ENCODE data around the gene DACT3. TPM values are rescaled to one million over a fixed set of nuclear protein-coding genes. Genes with fewer than 3 reads are reported as not detected.

Gene DACT3
- total RNA-seq, 4 donors from 2014 or later: 0.31 to 0.79 (median 0.52) TPM

DNA sequence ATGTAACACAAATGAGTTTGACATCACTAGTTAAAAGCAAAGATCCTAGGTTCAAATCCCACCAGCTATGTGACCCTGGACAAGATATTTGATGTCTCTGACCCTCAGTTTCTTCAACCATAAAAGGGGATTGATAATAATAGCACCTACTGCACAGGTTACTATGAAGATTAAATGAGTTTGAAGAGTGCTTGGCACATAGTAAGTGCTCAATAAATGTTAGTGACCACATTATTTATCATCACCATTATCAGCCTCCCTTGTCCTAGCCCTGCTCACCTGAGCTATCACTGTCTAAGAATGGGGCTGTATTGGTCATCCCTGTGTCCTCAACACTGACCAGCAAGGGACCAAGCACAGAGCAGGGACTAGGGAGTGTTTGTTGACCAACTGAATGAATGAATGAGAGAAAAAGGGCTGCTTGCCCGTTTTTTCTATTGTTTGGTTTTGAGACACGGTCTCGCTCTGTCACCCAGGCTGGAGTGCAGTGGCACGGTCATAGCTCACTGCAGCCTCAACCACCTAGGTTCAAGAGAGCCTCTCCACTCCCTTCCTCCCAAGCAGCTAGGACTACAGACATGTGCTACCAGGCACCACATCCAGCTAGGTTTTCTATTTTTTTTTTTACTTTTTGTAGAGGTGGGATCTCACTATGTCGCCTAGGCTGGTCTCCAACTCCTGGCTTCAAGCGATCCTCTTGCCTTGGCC lies 26.6 kb upstream of the DACT3 start:
- ATAC-seq (ENCODE audit: low FRiP score): no peak
- TF ChIP-seq, protein P1, sequence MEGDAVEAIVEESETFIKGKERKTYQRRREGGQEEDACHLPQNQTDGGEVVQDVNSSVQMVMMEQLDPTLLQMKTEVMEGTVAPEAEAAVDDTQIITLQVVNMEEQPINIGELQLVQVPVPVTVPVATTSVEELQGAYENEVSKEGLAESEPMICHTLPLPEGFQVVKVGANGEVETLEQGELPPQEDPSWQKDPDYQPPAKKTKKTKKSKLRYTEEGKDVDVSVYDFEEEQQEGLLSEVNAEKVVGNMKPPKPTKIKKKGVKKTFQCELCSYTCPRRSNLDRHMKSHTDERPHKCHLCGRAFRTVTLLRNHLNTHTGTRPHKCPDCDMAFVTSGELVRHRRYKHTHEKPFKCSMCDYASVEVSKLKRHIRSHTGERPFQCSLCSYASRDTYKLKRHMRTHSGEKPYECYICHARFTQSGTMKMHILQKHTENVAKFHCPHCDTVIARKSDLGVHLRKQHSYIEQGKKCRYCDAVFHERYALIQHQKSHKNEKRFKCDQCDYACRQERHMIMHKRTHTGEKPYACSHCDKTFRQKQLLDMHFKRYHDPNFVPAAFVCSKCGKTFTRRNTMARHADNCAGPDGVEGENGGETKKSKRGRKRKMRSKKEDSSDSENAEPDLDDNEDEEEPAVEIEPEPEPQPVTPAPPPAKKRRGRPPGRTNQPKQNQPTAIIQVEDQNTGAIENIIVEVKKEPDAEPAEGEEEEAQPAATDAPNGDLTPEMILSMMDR (IDR thresholded peaks at IDR 0.05): no peak
- no peak for DNase-seq (ENCODE audit: low spot score)

DNA sequence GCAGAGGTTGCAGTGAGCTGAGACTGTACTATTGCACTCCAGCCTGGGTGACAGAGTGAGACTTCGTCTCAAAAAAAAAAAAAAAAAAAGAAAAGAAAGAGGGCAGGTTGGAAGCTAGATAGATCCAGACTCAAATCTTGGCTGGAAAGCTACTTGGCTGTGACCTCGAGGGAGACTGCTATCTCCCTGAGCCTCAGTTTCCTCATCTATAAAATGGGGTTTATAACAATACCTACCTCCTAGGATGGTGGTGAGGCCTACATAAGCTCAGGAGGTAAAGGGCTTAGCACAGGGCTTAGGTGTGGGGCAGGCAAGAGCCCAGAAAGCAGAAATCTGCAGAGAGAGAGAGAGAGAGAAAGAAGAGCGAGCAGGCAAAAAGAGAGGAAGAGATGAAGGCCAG lies 24.2 kb upstream of the DACT3 start:
- ATAC-seq (ENCODE audit: low FRiP score) (no peak), DNase-seq (ENCODE audit: low spot score) (no peak)
- TF ChIP-seq, protein P1 (IDR thresholded peaks at IDR 0.05): no peak

DNA sequence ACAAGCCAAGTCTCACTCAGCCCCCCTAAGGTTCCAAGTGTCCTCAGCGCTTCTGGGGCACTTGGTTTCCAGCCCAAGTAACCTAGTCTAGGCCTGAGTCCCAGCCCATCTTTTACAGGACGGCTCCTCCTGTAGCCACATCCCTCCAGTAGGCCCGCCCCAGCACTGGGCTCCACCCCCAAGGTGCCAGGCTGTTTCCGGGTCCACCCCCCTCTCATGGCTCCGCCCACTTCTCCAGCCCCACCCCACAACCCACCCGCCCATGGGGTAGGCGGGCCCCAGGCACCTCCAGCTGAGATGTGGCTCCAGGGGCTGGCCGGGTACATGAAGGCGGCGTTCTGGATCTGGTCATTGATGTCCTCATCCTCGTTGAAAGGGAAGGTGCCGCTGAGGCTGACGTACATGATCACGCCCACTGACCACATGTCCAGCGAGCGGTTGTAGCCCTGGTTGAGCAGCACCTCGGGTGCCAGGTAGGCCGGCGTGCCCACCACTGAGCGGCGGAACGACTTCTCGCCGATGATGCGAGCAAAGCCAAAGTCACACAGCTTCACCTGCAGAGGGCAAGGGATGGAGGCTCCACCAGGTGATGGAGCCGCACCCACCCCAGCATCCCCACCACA lies 17.2 kb upstream of the DACT3 start:
- TF ChIP-seq, protein P1 (IDR thresholded peaks at IDR 0.05): no peak
- DNase-seq (ENCODE audit: low spot score) (no peak), ATAC-seq (ENCODE audit: low FRiP score) (no peak)

DNA sequence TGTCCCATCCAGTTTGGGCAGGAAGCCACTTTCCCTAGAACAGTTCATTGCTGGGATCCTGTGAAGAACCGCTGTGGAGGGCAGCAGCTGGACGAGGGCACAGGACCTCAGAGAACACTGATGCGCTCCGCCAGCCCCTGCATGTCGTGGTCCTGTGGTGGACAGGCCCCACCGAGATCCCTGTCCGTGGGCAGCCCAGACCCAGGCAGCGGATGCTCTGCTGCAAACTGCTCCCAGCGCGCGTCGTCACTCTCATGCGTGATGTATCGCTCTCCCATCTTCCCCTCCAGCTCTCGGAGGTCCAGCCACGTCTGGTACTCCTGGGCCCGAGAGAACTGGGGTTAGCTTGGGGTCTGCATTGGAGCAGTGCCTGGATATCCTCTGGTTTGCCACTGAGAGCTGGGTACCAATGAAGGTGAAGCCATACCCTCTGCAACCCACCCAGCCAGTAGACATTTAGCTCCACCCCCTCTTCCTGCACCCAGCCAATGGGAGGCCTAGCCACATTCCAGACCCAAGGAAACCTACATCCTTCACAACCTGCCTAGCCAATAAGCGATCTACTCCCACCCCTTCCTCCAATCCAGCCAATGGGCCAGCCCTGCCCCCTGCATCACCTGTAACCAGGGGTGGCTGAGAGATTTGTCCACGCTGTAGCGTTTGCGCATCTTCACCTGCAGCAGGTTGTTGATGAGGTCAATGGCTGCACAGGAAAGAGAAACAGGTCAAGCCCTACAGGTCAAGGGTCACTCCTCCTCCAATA lies 13.6 kb upstream of the DACT3 start:
- DNase-seq (ENCODE audit: low spot score): no peak
- no peak for ATAC-seq (ENCODE audit: low FRiP score)
- TF ChIP-seq, protein P1 (IDR thresholded peaks at IDR 0.05): no peak

DNA sequence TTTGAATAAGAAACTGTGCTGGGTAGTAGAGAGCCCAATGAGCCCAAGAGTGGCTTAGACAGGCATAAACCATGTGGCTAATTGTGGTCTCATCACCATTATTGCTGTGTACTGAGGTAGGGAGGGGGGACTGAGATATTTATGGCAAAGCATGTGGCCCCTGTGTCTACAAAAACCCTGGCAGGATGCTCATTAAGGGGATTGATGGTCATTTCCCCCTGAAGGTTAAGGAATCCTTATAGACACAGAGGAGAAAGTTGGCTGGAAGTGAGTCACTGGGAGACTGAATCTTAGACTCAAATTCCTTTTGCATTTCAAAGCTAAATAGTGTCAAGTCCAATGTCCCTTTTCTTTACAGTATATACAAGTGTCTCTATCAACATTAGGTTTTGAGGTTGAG lies 9.8 kb upstream of the DACT3 start:
- DNase-seq (ENCODE audit: low spot score) (no peak), ATAC-seq (ENCODE audit: low FRiP score) (no peak)
- TF ChIP-seq, protein P1 (IDR thresholded peaks at IDR 0.05): no peak

DNA sequence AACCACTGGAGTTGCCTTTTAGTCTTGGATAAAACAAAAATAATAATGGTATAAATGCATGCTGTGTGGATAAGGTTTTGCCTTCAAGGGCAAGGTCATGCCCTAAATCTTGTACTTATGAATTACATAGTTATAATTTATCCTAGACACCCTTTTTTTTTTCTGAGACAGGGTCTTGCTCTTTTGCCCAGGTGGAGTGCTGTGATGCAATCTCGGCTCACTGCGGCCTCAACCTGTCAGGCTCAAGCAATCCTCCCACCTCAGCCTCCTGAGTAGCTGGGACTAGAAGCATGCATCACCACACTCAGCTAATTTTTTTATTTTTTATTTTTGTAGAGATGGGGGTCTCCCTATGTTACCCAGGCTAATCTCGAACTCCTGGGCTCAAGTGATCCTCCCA lies 7.7 kb upstream of the DACT3 start:
- DNase-seq (ENCODE audit: low spot score) (no peak), ATAC-seq (ENCODE audit: low FRiP score) (no peak)
- TF ChIP-seq, protein P1 (IDR thresholded peaks at IDR 0.05): no peak

Measured in omental fat pad (tissue), 4 donors.